Activated CD8-positive, alpha-beta memory T cell treated with anti-CD3 and anti-CD28 coated beads for 24 hours (primary cell): ENCODE data around the gene DIP2B.
"Not testable (repeated sequence)": the region's sequence is repeated elsewhere in the genome, so short reads cannot be mapped to it uniquely, and the experiment has no call there.

ENCODE experiments used
- DNase-seq: peaks from one replicate; pipeline ENCODE4 v3.0.0-alpha.2; 2020

DIP2B gene

GRCh38 chr12:50550530-50551223 lies 45.9 kb downstream of the DIP2B start:
- DNase-seq: no peak

- DNase-seq: no peak
Observed at GRCh38 chr12:50551866-50552265, 47.1 kb downstream of the DIP2B start.

GRCh38 chr12:50554651-50555050 lies 49.9 kb downstream of the DIP2B start:
- no peak for DNase-seq

DNA sequence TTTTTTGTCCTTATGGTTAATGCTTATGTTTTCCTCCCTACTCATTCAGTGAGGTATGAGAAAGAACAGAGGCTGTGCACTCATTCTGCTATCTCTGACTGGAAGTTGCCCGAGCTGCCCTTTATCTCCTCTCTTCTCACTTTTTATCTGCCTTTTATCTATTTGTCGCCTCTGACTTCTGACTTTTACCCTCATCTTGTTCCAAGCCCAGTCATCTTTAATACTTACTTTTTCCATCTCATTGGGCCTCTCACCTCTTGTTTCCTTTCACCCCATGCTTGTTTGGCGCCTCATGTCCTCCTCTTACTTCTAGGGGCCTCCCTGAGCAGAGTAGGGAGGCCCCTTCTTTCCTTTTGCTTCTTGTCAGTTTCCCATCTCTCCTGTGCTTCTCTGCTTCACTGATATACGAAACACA lies 50.7 kb downstream of the DIP2B start:
- no peak for DNase-seq

DNA sequence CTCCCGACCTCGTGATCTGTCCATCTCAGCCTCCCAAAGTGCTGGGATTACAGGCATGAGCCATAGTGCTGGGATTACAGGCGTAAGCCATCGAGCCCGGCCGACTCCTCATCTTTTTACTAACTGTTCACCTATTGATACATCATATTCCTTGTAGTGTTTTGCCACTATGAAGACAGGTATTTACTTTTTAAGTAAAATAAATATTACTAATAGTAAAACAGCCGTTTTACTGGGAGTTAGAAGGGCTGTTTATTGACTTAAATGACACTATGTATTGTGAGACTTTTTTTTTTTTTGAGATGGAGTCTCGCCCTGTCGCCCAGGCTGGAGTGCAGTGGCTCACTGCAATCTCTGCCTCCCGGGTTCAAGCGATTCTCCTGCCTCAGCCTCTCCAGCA lies 51.5 kb downstream of the DIP2B start:
- DNase-seq: no peak

DNA sequence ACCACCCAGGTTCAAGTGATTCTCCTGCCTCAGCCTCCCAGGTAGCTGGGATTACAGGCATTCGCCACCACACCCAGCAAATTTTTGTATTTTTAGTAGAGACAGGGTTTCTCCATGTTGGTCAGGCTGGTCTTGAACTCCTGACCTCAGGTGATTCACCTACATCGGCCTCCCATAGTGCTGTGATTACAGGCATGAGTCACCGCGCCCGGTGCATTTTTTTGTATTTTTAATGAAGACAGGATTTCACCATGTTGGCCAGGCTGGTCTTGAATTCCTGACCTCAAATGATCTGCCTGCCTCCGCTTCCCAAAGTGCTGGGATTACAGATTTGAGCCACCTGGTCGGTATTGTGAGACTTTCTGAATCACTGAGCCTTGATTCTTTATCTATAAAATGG lies 52.0 kb downstream of the DIP2B start:
- not testable (repeated sequence) for DNase-seq

DNA sequence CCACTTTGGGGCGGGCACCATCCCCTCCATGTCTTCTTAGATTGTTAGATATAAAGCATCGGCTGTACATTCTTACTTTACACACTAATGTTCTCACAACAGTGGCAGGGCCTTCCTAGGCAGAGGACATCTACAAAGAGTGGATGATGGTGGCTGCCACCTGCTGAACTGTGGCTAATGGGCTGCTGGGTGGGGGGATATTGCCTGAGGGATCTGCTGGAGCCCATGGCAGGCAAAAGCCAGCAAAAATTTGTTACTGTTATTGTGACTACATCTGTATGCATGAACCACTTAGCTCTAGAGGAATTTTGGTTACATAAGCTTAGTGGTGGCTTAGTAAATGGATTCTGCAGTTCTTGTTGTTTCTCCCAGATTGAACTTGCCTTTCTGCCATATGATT lies 52.6 kb downstream of the DIP2B start:
- DNase-seq: no peak

GRCh38 chr12:50558970-50559369 lies 54.2 kb downstream of the DIP2B start:
- no peak for DNase-seq

GRCh38 chr12:50562520-50563433 lies 58.0 kb downstream of the DIP2B start:
- no peak for DNase-seq

GRCh38 chr12:50563434-50563787 lies 58.6 kb downstream of the DIP2B start:
- no peak for DNase-seq

DNA sequence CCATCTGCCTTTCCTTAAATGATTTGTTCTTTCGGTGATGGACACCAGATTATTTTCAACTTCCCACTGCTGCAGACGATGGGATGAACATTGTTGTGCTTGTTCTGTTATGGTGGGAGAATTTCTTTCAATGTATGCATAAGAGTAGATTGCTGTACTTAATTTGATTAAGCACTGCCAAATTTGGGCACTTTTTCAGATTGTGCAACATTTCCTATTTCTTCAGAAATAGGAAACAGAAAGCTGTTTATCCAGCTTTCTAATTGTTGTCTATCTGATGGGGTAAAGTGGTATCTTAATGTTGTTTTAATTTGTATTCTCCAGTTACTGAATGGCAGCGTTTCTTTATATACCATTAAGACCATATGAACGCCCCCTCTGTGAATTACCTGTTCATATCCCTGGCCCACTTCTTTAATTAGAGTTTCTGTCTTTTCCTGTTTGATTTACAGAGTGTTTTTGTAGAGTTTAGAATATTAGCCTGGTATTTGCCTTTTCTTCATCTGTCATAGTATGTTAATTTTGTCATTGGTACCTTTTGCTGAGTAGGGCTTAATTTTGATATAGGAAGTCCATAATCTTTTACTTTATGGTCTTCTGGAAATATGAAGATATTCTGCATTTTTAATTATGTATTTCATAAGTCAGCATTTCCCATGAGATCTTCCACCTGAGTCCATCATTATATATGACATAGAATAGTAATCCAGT lies 59.6 kb downstream of the DIP2B start:
- no peak for DNase-seq

DNA sequence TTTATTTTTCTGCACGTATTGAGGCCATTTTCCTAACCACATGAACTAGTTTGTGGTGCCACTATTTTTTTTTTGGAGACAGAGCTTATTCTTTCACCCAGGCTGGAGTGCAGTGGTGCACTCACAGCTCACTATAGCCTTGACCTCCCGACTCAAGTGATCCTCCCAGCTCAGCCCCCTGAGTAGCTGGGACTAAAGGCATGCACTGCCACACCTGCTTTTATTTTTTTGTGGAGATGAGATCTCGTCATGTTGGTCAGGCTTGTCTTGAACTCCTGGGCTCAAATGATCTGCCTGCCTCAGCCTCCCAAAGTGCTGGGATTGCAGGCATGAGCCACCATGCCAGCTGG lies 60.1 kb downstream of the DIP2B start:
- DNase-seq: no peak

DNA sequence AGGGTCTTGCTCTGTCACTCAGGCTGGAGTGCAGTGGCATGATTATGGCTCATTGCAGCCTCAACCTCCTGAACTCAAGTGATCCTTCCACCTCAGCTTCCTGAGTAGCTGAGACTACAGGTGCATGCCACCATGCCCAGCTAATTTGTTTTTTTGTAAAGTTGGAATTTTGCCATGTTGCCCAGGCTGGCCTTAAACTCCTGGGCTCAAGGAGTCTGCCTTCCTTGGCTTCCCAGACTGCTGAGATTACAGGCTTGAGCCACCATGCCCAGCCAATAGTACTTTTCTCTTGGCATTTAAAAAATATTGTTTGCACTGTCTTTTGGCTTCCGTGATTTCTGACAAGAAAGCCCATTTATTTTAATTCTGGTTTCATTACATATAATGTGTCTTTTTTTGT lies 61.3 kb downstream of the DIP2B start:
- no peak for DNase-seq

GRCh38 chr12:50567926-50568325 lies 63.1 kb downstream of the DIP2B start:
- no peak for DNase-seq

DNA sequence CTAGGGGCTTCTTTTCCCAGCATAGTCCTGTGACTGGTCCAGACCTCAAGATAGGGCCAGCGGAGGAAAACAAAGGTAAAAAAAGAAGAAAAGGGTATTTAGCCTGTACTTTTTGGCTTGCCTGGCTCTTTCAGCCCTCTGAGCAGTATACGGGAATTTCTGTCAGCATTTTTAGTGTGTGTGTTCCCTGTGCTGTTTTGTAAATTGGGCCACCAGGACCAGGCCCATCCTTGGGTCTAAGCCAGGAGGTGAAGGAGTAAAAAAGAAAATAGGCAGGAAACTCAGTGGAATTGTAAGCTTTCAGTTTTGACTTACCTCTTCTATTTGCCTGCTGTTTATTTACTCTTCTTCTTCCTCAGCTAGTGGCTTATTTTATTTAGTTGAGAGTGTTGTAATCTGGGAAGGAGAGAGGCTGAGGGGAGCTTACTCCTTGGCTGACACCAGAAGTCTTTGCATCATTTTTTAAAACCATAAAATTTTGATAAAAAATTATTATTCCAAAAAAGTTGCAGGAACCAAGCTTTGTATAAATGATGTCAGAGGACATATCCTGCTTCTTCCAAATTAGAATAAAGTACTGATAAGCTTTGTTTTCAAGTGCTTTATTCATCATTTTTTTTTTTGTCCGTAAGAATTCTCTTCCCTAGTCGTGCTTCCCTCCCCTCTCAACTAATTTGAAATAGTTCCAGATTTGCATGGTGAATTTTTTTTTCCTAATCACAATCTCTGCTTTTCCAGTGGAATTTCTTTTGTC lies 63.7 kb downstream of the DIP2B start:
- no peak for DNase-seq

GRCh38 chr12:50569321-50569720 lies 64.5 kb downstream of the DIP2B start:
- no peak for DNase-seq

DNA sequence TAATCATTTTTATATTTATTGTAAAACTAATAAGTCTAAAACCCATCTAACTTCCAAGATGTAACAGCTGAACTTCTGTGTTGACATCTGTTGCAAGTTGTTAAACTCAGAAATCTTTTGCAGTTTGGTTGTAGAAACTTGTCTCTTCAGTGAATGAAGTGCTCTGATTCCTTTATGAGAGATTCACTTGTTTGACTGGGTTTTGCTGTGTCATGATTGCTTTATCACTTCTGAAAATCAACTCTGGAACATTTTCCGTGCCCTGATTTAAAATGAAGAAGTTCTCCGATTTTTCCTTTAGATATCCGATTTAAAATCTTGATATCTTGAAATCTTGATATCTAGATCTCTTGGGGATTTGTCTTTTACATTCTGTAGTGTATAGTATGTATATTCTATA lies 65.1 kb downstream of the DIP2B start:
- no peak for DNase-seq

DNA sequence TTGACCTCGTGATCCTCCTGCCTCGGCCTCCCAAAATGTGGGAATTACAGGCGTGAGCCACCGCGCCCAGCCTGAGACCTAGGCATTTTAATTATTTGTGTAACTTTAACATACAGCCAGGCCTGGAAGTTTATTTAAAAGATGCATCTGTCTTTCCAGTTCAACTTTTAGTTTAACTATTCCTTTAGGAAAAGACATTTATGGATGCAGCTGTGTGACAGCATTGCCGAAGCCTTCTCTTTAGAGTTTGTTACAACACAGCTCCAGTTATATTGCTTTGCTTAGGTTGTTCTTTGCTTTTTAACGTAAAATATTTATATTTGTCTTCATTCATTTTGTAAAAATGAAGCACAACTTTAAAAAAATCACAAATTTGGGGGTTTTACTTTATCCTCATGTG lies 67.0 kb downstream of the DIP2B start:
- DNase-seq: no peak

GRCh38 chr12:50572287-50572686 lies 67.5 kb downstream of the DIP2B start:
- no peak for DNase-seq

DNA sequence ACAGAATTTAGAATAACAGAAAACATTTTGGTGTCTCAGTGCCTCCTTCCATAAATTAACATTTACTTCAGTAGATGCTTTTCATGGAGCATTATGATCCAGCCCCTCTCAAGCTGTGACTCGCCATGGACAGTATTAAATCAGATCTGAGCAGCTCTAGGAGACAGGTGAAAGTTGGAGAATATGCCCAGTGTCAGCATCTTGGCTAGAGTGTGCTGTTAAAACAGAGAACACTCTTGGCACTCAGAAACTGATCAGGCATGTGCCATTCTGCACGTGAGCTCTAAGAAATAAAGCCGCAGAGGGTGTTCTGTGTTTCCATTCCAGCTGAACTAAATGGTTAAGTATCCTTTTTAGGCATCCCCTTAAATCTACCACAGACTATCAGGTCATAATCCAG lies 68.0 kb downstream of the DIP2B start:
- no peak for DNase-seq

GRCh38 chr12:50573271-50573670 lies 68.5 kb downstream of the DIP2B start:
- DNase-seq: no peak

DNA sequence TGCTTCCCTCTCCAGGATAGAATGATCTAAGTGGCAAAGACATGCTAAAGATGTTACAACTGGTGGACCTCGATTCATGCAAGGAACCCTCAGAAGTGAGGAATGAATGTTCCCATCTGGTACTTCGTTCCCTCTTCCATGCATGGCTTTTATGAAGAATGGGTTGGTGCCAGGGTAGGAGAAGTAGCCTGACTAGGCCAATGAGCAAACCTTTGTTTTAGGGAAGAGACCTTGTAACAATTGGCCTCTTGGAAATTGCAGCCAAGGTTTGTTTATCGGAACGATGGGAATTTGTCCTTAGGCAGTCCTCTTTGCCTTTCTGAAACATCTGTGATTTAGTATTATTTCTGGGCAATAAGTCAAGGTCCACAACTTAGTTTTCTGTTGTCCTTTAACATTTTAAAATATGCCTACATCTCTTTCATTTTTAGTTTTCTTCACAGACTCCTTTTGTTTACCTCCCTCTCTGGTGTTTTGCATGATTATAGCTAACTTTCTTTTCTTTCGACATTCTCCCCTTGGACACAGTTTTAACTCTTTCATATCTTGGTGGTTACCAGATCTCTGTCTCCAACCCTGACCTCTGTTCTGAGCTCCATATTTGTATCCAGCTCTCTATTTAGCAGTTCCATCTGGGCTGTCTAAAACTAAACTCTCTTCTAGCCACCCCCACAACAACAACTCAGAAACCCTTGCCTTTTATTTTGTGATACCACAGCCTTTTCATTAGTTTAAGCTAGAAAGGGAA lies 70.0 kb downstream of the DIP2B start:
- no peak for DNase-seq
